B cell (primary cell): Measurements from ENCODE around the gene DIS3L.
"Not testable (repeated sequence)": the region's sequence is repeated elsewhere in the genome, so short reads cannot be mapped to it uniquely, and the experiment has no call there.

Experiments used
- EZH2 ChIP-seq: IDR thresholded peaks from 2 replicates; pipeline ENCODE4 v1.6.1; 2012; ENCODE audit warnings: borderline replicate concordance, low read depth, mild to moderate bottlenecking, moderate library complexity, low read length; ENCODE audit not compliant: insufficient read depth, poor library complexity, severe bottlenecking
- TF ChIP-seq, protein P1 (sequence below): fragments of 200-600 bp; IDR thresholded peaks from one replicate; pipeline ENCODE4 v1.8.0; 2022; ENCODE audit warnings: antibody characterized with exemption, mild to moderate bottlenecking

DNA sequence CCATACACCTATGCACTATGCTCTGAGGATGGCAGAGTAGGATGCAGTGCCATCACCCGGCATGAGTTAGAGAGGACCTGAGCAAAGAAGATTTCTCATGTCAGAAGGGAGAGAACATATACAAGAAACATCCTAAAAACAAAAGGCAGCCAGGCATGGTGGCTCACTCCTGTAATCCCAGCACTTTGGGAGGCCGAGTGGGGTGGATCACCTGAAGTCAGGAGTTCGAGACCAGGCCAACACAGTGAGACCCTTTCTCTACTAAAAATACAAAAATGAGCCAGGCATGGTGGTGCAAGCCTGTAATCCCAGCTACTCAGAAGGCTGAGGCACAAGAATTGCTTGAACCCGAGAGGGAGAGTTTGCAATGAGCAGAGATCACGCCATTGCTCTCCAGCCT is 47.5 kb upstream of the DIS3L start:
- TF ChIP-seq, protein P1, sequence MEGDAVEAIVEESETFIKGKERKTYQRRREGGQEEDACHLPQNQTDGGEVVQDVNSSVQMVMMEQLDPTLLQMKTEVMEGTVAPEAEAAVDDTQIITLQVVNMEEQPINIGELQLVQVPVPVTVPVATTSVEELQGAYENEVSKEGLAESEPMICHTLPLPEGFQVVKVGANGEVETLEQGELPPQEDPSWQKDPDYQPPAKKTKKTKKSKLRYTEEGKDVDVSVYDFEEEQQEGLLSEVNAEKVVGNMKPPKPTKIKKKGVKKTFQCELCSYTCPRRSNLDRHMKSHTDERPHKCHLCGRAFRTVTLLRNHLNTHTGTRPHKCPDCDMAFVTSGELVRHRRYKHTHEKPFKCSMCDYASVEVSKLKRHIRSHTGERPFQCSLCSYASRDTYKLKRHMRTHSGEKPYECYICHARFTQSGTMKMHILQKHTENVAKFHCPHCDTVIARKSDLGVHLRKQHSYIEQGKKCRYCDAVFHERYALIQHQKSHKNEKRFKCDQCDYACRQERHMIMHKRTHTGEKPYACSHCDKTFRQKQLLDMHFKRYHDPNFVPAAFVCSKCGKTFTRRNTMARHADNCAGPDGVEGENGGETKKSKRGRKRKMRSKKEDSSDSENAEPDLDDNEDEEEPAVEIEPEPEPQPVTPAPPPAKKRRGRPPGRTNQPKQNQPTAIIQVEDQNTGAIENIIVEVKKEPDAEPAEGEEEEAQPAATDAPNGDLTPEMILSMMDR = not testable (repeated sequence)
- TF ChIP-seq EZH2 = not testable (repeated sequence)
